Calu3 (cell line): ENCODE measurements around the gene GPR108. TPM values are rescaled to one million over a fixed set of nuclear protein-coding genes. Genes with fewer than 3 reads are reported as not detected.

Source experiments
- BruUV-seq: library from RNA; stranded (reverse); fragments of 400-500 nt; replicated peaks from 2 replicates; lab custom pipeline; 2021; lab: Mats Ljungman, UMichigan
- CTCF ChIA-PET: fragments of 300-600 bp; sonication (Branson Sonifier 250); formaldehyde crosslinking; loops from one replicate; lab custom pipeline; 2022; ENCODE audit warnings: antibody characterized with exemption; lab: Charles Lee
- DNase-seq: peaks from one replicate; pipeline ENCODE4 v3.0.0; 2022
- H3K27ac Mint-ChIP-seq: one replicate; pipeline ENCODE4 v1.8.0; 2022; ENCODE audit warnings: mixed read lengths; ENCODE audit not compliant: unreplicated experiment
- H3K27me3 Mint-ChIP-seq: one replicate; pipeline ENCODE4 v1.8.0; 2022; ENCODE audit warnings: mixed read lengths; ENCODE audit not compliant: unreplicated experiment
- H3K36me3 Mint-ChIP-seq: one replicate; pipeline ENCODE4 v1.8.0; 2022; ENCODE audit warnings: mild to moderate bottlenecking, moderate library complexity, mixed read lengths; ENCODE audit not compliant: insufficient read depth, unreplicated experiment
- H3K4me1 Mint-ChIP-seq: one replicate; pipeline ENCODE4 v1.8.0; 2022; ENCODE audit warnings: mild to moderate bottlenecking, low read depth, mixed read lengths; ENCODE audit not compliant: unreplicated experiment
- H3K4me3 Mint-ChIP-seq: one replicate; pipeline ENCODE4 v1.8.0; 2022; ENCODE audit warnings: mild to moderate bottlenecking, low read depth, moderate library complexity, mixed read lengths; ENCODE audit not compliant: unreplicated experiment
- H3K9me3 Mint-ChIP-seq: one replicate; pipeline ENCODE4 v1.8.0; 2022; ENCODE audit warnings: low read depth, mixed read lengths; ENCODE audit not compliant: unreplicated experiment
- CTCF ChIP-seq: fragments of 200-600 bp; IDR thresholded peaks from one replicate; pipeline ENCODE4 v1.8.0; 2022; ENCODE audit warnings: antibody characterized with exemption; ENCODE audit not compliant: unreplicated experiment
- intact Hi-C: fragments of 100-400 bp; cut with micrococcal nuclease; formaldehyde crosslinking; loops from one replicate; pipeline ENCODE4 v1.10.0; 2022; ENCODE audit not compliant: unreplicated experiment
- microRNA-seq: library from miRNA; unstranded; fragments of <30 nt; microRNA quantifications from one replicate; pipeline ENCODE4 v1.2.0, GENCODE V29; 2022
- total RNA-seq: library from RNA; stranded (reverse); gene quantifications from 2 replicates; pipeline ENCODE4 v1.2.3, GENCODE V29; 2022

The GPR108 gene
- total RNA-seq, 1 experiment from 2014 or later, result 67.7 TPM

DNA sequence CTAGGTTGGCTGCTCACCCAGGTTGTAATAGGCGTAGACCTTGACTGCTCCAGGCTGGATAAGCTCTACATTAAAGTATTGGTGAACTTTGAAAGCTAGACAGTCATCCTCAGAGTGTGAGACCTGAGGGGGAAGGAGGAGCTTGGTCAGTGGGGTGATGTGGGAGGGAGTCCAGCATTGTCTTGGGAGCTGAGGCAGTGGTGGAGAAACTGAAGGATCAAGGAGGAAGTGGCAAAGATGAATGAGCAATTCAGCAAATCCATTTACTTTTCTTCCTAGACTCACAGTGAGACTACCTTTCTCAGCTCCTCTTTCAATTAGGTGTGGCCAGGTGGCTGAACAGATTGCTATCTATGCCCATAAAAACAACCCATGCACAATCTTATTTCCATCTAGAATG is 57.2 kb downstream of the GPR108 start:
- no peaks in the 10 kb centered on the region for H3K9me3 Mint-ChIP-seq
- no peak for DNase-seq
- no peak overlapping the region for H3K27ac Mint-ChIP-seq
- CTCF ChIA-PET, result no interaction called here
- no peaks in the 10 kb centered on the region for H3K4me1 Mint-ChIP-seq
- no TSS peak for BruUV-seq
- TF ChIP-seq CTCF, result no peak
- no peak overlapping the region for H3K4me3 Mint-ChIP-seq
- peaks cover 46% of the 10 kb centered on the region for H3K36me3 Mint-ChIP-seq
- H3K27me3 Mint-ChIP-seq, result no peaks in the 10 kb centered on the region
- intact Hi-C loops, result no loop called here

Small RNA genes within 50 kb of the gene (microRNA-seq; reads per million reads assigned to microRNA genes)
- gene MIR6791, result not detected

Other genes with a start within 250 kb of the GPR108 start
- gene TUBB4A, start 235.3 kb downstream of the GPR108 start, total RNA-seq, result 1.4 and 1.5 TPM in 2 replicates
- gene TNFSF9, start 206.6 kb downstream of the GPR108 start, total RNA-seq, result 0.92 and 1.6 TPM in 2 replicates
- 0.68 TPM in 1 of 2 replicates, not detected in the other for gene CD70, start 146.4 kb downstream of the GPR108 start, total RNA-seq
- 4.3 TPM in 2 replicates for gene TNFSF14, start 67.4 kb downstream of the GPR108 start, total RNA-seq
- gene C3, start 16.9 kb downstream of the GPR108 start, total RNA-seq, result 517 and 658 TPM in 2 replicates
- 86.0 and 95.8 TPM in 2 replicates for gene TRIP10, start 2.1 kb upstream of the GPR108 start, total RNA-seq
- gene SH2D3A, start 29.9 kb upstream of the GPR108 start, total RNA-seq, result 62.0 and 64.0 TPM in 2 replicates
- 0.28 and 0.37 TPM in 2 replicates for gene VAV1, start 35.1 kb upstream of the GPR108 start, total RNA-seq
- not detected in 2 replicates for gene ADGRE1, start 150.0 kb upstream of the GPR108 start, total RNA-seq